HPDE6-E6E7 (cell line): Measurements from ENCODE around the gene CAMK2B.
"Not testable (repeated sequence)": the region's sequence is repeated elsewhere in the genome, so short reads cannot be mapped to it uniquely, and the experiment has no call there.

Source experiments
- DNase-seq: peaks from one replicate; pipeline ENCODE4 v3.0.0; 2011; ENCODE audit warnings: missing footprints; ENCODE audit errors: extremely low spot score

Gene CAMK2B

DNA sequence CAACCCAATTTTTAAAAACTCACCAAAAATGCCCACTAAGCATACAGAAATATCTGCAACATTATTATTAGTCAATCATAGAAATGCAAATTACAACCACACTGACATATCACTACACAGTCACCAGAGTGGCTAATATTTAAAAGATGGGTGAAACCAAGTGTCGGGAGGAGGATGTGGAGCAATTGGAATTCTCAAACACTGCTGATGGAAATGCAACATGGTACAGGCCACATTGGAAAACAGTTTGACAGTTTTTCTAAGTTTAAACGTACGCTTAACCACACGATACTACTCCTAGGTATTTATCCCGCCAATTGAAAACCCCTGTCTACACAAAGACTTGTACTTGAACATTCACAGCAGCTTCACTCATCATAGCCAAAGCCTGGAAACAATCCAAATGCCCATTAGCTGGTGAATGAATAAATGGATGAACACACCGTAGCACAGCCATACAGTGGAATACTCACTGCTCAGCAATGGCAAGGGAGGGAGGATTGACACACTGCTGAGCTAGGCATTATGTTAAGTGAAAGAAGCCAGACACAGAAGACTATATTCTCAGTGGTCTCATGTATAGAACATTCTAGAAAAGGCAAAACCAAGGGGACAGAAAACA lies 152.5 kb downstream of the CAMK2B start:
- DNase-seq = no peak

DNA sequence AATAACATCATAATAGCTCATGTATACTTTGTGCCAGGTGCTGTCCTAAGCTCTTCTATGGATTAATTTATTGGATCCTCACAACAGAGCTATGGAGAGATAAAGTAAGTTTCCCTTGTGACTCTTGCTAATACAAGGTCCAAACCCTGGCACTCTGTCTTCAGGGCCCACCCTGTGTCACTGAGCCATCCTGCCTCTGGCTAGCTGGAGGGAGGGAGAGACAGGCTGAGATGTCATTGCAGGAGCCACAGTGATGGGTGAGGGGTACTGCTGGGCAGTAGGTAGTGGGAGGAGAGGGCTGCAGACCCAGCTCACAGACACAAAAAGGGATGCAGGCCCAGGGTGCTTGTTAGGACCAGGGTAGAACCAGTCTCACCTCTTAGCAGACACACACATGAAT lies 153.0 kb downstream of the CAMK2B start:
- no peak for DNase-seq

DNA sequence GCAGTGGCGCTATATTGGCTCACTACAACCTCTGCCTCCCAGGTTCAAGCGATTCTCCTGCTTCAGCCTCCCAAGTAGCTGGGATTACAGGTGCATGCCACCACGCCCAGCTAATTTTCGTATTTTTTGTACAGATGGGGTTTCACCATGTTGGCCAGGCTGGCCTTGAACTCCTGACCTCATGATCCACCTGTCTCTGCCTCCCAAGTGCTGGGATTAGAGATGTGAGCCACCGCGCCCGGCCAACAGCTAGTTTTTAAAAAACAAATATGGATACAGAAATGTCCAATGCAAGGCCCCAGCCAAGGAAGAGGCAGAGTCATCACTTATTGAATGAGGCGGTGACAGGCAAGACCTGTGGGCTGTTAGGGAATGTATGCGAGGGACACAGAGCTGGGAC lies 153.5 kb downstream of the CAMK2B start:
- not testable (repeated sequence) for DNase-seq

DNA sequence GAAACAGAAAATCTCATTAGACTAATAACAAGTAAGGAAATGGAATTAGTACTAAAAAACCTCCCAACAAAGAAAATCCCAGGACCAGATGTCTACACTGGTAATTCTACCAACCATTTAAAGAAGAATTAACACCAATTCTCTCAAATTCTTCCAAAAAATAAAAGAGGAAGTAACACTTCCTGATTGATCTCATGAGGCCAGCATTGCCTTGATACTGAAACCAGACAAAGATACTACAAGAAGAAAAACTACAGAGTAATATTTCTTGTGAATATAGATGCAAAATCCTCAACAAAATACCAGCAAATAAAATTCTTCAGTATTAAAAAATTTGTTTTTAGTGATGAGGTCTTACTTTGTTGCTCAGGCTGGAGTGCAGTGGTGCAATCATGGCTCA lies 157.5 kb downstream of the CAMK2B start:
- no peak for DNase-seq
